GM21367 (cell line): ENCODE data around the gene QRSL1.
"Not testable (repeated sequence)": the region's sequence is repeated elsewhere in the genome, so short reads cannot be mapped to it uniquely, and the experiment has no call there.

Experiments used
- ATAC-seq: cut with Tn5 transposase; IDR thresholded peaks from one replicate; pipeline ENCODE4 v1.9.1; 2021; ENCODE audit not compliant: unreplicated experiment

The QRSL1 gene

GRCh38 chr6:106623039-106623438 is 6.3 kb upstream of the QRSL1 start:
- no peak for ATAC-seq

GRCh38 chr6:106626485-106626884 is 2.9 kb upstream of the QRSL1 start:
- no peak for ATAC-seq

- not testable (repeated sequence) for ATAC-seq
Observed at GRCh38 chr6:106627760-106628159, 1.6 kb upstream of the QRSL1 start.

GRCh38 chr6:106628658-106629102 is 698 bp upstream of the QRSL1 start:
- peak; percentile 9 for ATAC-seq

- no peak for ATAC-seq
Observed at GRCh38 chr6:106629859-106630163, 433 bp downstream of the QRSL1 start.

GRCh38 chr6:106630366-106630765 is 988 bp downstream of the QRSL1 start:
- no peak for ATAC-seq

- ATAC-seq, result no peak
Observed at GRCh38 chr6:106631346-106631745, 2.0 kb downstream of the QRSL1 start.

DNA sequence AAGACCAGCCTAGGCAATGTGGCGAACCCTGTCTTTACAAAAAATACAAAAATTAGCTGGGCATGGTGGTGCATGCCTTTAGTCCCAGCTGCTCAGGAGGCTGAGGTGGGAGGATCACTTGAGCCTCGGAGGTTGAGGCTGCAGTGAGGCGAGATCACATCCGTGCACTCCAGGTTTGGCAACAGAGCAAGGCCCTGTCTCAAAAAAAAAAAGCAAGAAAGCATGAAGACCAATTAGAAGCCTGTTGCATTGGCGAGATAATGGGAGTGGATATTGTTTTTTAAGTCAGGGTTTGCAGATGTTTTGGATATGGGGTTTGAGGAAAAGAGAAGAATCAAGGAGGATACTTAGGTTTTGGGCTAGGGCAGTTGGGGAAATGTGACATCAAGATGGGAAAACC is 5.2 kb downstream of the QRSL1 start:
- no peak for ATAC-seq

DNA sequence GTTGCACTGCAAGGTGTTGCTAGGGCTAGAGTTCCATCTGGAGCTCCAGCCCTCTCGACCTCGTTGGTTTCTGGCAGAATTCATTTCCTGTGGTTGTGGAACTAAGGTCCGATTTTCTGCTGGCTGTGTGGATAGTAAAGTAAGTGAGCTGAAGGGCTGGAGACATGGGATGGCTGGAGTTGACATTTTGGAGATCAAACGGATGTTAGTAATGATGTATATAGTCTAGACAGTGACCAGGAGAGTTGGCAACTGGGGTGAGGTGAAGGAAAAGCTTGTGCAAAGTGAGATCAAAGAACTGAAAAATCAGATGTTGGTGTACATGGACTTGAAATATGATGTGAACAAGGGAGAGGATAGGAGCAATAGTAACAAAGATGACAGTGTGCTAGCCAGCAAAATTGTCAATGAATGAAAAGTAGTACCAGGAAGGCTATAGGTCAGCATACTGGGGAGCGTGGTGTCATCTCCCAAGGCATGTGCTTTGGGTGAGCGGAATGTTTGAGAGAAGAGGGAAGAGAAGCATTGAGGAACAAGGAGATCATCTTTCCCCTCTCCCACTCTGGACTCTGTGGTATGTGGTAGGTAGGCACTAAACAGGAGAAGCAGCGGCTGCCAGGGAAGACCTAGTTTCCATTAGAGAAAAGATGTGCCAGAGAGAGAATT is 7.8 kb downstream of the QRSL1 start:
- peak; percentile 36 for ATAC-seq

- ATAC-seq, result peak; percentile 68
Observed at GRCh38 chr6:106637717-106638341, 8.5 kb downstream of the QRSL1 start.

GRCh38 chr6:106639812-106640211 is 10.4 kb downstream of the QRSL1 start:
- no peak for ATAC-seq

DNA sequence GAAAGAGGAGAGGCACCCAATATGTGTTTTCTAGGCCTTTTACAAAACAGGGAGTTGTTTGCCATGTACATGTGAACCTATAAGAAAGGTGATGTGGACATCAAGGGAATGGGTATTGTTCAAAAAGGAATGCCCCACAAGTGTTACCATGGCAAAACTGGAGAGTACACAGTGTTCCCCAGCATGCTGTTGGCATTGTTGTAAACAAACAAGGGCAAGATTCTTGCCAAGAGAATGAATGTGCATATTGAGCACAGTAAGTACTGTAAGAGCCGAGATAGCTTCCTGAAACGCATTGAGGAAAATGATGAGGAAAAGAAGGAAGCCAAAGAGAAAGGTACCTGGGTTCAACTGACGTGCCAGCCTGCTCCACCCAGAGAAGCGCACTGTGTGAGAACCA is 13.1 kb downstream of the QRSL1 start:
- ATAC-seq, result no peak

DNA sequence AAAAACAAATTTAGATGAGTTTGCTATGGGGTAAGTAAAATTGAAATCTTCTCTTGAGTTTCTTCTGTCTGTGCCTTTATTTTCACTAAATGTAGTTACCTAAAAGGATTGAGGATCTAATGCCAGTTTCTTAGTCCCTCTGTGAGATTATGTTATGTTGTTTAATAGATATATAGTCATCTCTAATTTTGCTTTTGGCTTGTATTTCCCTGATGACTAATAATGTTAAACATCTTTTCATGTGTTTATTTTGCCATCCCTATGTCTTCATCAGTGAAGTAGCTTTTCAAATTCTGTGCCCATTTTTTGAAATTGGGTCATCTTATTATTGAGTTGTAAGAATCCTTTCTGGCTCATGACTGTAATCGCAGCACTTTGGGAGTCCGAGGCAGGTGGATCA is 13.7 kb downstream of the QRSL1 start:
- no peak for ATAC-seq

DNA sequence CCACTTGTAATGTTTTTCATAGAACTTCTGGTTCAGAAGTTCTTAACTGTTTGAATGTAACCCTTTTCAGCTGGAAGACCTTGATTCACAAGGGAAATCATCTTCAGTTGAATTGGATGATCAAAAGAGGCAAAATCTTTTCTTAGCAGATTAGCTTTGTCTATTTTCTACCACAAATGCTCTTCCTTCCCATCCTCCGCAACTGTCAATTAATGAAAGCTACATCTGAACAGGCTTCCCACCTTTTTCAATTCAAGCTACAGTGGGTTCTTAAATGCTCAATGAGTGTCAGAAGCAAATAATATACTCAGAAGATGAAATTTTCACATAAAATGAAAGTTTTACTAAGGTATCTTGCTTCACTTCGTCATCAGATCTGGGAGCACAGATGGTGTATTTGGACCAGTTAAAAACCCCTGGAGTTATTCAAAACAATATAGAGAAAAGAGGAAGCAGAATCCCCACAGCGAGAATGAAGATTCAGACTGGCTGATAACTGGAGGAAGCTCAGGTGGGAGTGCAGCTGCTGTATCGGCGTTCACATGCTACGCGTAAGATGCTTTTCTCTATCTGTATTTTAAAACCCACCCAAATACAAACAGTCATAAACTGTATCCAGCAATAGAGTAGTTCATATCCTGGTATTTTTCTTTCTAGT is 19.4 kb downstream of the QRSL1 start:
- peak; percentile 75 for ATAC-seq

GRCh38 chr6:106658469-106658868 is 29.1 kb downstream of the QRSL1 start:
- no peak for ATAC-seq

GRCh38 chr6:106659859-106660258 is 30.5 kb downstream of the QRSL1 start:
- no peak for ATAC-seq

DNA sequence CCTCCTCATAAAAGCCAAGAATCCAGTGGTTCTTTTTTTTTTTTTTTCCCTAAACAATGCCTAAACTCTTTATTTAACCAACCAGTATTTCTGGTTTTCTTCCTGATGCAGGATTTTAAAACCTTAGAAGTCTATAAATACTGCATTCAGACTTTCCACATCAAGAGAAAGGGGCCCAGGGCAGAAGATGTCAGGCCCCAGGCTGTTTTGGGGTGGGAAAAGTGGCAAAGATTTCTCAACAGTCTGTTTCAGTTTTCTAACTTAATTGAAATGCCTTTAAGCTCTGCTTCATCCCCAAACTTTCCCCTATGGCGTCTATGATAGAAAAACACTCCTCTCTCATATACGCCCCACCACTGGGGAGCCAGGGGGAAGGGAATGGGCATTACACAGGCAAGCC is 33.1 kb downstream of the QRSL1 start:
- no peak for ATAC-seq

GRCh38 chr6:106666282-106667021 is 37.1 kb downstream of the QRSL1 start:
- peak; percentile 95 for ATAC-seq

DNA sequence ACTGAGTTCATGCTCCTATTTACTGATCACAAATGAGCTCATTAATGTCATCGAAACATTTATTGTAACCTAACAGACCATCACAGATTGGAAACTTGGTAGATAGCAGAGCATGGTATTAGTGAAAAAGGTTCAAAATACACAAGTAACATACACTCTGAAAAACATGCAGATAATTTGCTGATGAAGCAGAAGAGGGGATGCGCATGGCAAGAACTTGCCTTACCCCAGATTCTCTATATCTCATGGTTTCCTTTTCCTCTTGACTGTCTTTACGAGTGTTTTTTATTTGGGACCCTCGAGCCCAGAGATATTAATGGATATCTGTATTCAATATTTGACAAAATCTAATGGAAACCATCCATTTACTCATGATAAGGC is 37.6 kb downstream of the QRSL1 start:
- no peak for ATAC-seq

DNA sequence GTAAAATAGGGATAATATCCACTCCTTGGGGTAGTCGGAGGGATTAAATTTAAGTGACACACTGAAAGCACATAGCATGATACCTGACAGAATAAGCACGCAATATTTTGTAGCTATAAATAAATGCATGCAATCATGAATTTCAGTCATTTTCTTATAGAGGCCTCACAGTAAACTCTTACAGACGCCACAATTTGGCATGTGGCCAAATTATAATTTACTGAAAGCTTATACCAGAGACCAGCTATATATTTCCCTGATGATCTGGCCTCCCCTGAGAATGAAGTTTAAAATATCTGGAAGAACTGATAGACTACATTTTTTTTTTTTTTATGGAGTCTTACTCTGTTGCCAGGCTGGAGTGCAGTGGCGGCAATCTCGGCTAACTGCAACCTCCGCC is 40.9 kb downstream of the QRSL1 start:
- no peak for ATAC-seq

GRCh38 chr6:106671651-106672050 is 42.3 kb downstream of the QRSL1 start:
- no peak for ATAC-seq
